GM13976 (cell line): Measurements from ENCODE around the gene TECPR2.

Experiments used
- DNase-seq: peaks from one replicate; pipeline ENCODE4 v3.0.0; 2012; ENCODE audit warnings: low spot score
- in situ Hi-C: fragments of 300-500 bp; cut with MboI; formaldehyde crosslinking; loops from one replicate; pipeline ENCODE4 v1.12.0; 2022; ENCODE audit warnings: low sequenced_read_pairs, mixed read lengths, inconsistent platforms; ENCODE audit not compliant: unreplicated experiment
- TF ChIP-seq, protein P1 (sequence below): IDR thresholded peaks from 2 replicates; pipeline ENCODE4 v1.5.1; 2012; ENCODE audit warnings: borderline replicate concordance, mild to moderate bottlenecking; ENCODE audit not compliant: insufficient read depth; ENCODE audit errors: extremely low read depth, missing control alignments, control extremely low read depth

Gene TECPR2

DNA sequence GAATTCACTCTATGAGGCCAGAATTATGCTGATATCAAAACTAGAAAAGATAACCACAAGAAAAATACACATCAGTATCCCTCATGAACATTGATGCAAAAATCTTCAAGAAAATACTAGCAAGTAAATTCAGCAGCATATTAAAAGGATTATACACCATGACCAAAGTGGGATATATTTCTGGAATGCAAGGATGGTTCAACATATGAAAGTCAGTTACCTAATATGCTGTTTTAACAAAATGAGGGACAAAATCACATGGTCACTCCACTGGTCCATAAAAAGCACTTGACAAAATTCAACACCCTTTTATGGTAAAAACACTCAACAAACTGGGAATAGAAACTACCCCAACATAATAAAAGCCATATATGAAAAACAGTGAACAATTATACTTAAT is 40.3 kb downstream of the TECPR2 start:
- DNase-seq: no peak
- in situ Hi-C loops: no loop called here
- TF ChIP-seq, protein P1, sequence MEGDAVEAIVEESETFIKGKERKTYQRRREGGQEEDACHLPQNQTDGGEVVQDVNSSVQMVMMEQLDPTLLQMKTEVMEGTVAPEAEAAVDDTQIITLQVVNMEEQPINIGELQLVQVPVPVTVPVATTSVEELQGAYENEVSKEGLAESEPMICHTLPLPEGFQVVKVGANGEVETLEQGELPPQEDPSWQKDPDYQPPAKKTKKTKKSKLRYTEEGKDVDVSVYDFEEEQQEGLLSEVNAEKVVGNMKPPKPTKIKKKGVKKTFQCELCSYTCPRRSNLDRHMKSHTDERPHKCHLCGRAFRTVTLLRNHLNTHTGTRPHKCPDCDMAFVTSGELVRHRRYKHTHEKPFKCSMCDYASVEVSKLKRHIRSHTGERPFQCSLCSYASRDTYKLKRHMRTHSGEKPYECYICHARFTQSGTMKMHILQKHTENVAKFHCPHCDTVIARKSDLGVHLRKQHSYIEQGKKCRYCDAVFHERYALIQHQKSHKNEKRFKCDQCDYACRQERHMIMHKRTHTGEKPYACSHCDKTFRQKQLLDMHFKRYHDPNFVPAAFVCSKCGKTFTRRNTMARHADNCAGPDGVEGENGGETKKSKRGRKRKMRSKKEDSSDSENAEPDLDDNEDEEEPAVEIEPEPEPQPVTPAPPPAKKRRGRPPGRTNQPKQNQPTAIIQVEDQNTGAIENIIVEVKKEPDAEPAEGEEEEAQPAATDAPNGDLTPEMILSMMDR: no peak

DNA sequence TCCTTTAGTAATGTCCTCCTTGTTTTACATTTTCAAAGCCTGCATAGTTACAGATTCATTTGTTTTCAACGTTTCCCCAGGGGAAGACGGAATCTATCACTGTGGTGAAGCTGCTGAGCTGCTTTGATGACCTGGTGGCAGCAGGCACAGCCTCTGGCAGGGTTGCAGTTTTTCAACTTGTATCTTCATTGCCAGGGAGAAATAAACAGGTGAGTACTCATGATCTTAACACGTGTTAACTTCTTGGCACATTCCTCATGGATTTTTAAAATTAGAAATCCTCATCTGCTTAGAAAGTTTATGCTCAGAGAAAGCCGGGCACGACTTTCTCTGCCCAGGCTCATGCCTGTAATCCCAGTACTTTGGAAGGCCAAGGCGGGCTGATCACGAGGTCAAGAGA is 44.5 kb downstream of the TECPR2 start:
- in situ Hi-C loops: no loop called here
- DNase-seq: no peak
- TF ChIP-seq, protein P1: no peak

DNA sequence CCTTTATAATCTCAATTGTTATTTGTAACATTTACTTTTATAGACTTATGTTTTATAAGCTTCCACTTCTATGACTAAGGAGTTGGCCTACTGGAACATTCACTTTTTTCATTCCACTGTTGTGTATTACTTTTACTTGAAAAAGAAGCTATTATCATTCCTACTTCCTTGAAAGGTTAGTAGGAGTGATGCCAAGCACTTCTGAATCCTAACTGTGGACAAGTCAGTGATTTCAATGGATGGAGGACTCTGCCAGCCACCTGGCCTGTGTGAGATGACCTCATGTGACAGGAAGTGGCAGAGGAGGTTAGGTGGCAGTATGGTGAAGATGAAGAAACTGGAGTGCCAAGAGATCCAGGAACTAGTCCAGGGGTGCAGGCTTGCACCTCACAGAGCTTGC is 46.0 kb downstream of the TECPR2 start:
- DNase-seq: no peak
- in situ Hi-C loops: no loop called here
- TF ChIP-seq, protein P1: no peak

DNA sequence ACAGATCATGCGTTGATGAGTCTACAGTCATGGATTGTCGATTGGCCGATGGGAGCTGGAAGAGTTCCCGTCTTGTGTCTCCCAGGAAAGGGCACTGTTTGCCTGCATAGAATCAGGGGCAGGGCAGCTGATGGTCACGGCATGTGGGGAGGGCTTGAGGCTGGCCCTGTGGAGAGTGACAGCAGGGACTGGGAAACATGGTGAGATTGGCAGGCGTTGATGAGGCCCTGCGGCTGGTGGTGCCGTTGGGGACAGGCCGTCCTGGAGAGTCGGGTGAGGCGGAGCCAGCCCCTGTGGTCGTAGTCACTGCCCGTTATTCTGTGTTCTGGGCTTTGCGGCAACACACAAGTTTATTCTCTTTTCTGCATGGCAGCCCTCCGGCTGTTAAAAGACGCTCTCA is 52.9 kb downstream of the TECPR2 start:
- in situ Hi-C loops: no loop called here
- DNase-seq: no peak
- TF ChIP-seq, protein P1: no peak

DNA sequence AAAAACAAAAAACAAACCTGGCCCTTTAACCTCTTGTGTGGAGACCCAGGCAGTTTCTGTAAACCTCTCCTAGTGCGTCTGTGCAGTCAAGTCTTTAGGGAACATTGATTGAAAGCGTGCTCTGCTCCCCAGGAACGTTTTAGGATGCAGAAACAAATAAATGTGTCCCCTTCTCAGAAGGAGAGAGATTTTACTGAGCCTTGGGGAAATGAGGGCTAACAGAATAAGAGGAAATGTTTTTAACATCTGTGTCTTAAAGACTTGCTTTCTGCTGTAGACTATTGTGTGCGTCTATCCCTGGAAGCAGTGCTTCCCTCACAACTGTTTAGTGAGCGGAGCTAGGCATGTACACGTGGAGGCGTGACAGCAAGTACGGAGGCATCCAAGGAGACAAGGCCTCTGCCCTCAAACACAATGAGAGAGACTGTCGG is 54.3 kb downstream of the TECPR2 start:
- in situ Hi-C loops: no loop called here

DNA sequence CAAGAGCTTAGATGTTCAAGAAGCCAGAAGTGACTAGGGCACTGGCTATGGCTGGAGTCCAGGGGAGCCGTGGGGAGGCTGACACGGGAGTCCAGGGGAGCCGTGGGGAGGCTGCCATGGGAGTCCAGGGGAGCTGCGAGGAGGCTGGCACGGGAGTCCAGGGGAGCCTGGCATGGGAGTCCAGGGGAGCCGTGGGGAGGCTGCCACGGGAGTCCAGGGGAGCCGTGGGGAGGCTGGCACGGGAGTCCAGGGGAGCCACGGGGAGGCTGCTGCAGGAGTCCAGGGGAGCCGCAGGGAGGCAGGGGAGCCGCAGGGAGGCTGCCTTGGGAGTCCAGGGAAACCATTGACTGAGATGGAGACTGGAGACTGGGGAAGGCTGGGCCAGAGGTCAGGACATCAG is 54.9 kb downstream of the TECPR2 start:
- DNase-seq: peak; percentile 20
- in situ Hi-C loops: no loop called here
- TF ChIP-seq, protein P1: no peak

More for the DNA sequence above, 54.3 kb downstream of the TECPR2 start:
- TF ChIP-seq, protein P1: no peak
- DNase-seq: peak; percentile 15
